ENCODE results near the gene SFT2D1.

DNA sequence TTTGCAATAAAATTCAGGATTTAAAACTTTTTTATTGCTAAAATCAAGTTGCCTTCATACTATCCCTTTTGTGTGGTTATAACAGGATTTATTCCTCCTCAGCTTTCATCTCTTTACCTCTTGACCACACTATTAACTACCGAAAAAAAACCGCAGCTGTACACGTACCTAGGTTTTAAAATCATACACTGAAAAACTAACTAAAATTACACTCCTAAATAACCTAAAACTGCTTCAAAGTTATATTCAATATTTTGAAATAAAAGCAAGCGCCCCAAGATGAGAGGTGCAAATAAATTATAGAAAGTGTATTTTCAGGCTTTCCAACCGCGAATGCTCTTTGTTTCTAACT is 39.0 kb upstream of the SFT2D1 start:
- TF ChIP-seq POLR2A (IDR thresholded peaks at IDR 0.05) = no peak
- TF ChIP-seq, protein P1, sequence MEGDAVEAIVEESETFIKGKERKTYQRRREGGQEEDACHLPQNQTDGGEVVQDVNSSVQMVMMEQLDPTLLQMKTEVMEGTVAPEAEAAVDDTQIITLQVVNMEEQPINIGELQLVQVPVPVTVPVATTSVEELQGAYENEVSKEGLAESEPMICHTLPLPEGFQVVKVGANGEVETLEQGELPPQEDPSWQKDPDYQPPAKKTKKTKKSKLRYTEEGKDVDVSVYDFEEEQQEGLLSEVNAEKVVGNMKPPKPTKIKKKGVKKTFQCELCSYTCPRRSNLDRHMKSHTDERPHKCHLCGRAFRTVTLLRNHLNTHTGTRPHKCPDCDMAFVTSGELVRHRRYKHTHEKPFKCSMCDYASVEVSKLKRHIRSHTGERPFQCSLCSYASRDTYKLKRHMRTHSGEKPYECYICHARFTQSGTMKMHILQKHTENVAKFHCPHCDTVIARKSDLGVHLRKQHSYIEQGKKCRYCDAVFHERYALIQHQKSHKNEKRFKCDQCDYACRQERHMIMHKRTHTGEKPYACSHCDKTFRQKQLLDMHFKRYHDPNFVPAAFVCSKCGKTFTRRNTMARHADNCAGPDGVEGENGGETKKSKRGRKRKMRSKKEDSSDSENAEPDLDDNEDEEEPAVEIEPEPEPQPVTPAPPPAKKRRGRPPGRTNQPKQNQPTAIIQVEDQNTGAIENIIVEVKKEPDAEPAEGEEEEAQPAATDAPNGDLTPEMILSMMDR (IDR thresholded peaks at IDR 0.05) = no peak

Measured in Peyer's patch (tissue), 4 donors.